HS-27A (cell line): ENCODE results near the gene FURIN.
A peak's percentile ranks its signal among the peaks of the same experiment; 100 is the strongest.
"Not testable (repeated sequence)": the region's sequence is repeated elsewhere in the genome, so short reads cannot be mapped to it uniquely, and the experiment has no call there.

Experiments used
- DNase-seq: peaks from one replicate; pipeline ENCODE4 v3.0.0-alpha.2; 2012; ENCODE audit warnings: low read depth, missing footprints

Gene FURIN

GRCh38 chr15:90883526-90883975 is 15.2 kb downstream of the FURIN start:
- no peak for DNase-seq

- DNase-seq, result no peak
Observed at GRCh38 chr15:90883976-90884718, 15.8 kb downstream of the FURIN start, which contains the start of gene FES. TSS of gene FES (plus strand) at chr15:90884504. CDS start at chr15:90885046, 542 bp downstream.

DNA sequence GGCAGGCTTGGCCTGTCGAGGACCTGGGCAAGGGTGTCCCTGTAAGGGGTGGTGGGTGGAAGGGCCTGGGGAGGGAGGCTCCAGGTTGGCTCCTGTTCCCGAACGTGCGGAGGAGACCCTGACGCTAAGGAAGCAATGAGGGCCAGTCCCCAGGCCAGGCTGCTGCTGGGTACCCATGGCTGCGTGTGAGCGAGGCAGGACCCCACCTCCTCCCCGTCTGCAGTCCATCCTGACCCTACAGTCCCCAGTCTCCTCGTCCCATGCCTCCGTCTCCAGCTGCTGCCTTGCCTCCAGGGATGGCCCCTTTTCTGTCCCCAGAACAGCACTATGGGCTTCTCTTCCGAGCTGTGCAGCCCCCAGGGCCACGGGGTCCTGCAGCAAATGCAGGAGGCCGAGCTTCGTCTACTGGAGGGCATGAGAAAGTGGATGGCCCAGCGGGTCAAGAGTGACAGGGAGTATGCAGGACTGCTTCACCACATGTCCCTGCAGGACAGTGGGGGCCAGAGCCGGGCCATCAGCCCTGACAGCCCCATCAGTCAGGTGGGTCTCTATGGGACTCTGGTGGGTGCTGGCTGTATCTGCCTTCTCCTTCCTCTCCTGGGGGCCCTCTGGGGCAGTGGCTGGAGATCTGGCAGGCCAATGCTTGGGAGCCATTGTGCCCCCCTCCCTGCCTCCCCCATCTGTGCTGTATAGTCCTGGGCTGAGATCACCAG is 16.5 kb downstream of the FURIN start:
- no peak for DNase-seq

GRCh38 chr15:90885432-90886290 is 17.3 kb downstream of the FURIN start:
- DNase-seq, result no peak

- no peak for DNase-seq
Observed at GRCh38 chr15:90886291-90886614, 17.9 kb downstream of the FURIN start.

DNA sequence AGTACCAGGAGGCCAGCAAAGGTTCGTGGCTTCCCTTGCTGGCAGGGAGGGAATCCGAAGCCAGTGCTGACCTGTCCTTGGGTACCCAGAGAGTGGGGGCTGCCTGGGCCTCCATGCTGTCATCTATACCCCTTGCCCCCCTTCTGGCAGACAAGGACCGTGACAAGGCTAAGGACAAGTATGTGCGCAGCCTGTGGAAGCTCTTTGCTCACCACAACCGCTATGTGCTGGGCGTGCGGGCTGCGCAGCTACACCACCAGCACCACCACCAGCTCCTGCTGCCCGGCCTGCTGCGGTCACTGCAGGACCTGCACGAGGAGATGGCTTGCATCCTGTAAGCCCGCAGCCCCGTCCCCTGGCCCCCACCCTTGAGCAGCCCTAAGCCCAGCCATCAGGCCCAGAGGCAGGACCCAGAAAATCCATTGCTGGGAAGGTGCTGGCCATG is 18.7 kb downstream of the FURIN start:
- DNase-seq, result no peak

GRCh38 chr15:90889313-90889730 is 20.9 kb downstream of the FURIN start:
- DNase-seq, result no peak

DNA sequence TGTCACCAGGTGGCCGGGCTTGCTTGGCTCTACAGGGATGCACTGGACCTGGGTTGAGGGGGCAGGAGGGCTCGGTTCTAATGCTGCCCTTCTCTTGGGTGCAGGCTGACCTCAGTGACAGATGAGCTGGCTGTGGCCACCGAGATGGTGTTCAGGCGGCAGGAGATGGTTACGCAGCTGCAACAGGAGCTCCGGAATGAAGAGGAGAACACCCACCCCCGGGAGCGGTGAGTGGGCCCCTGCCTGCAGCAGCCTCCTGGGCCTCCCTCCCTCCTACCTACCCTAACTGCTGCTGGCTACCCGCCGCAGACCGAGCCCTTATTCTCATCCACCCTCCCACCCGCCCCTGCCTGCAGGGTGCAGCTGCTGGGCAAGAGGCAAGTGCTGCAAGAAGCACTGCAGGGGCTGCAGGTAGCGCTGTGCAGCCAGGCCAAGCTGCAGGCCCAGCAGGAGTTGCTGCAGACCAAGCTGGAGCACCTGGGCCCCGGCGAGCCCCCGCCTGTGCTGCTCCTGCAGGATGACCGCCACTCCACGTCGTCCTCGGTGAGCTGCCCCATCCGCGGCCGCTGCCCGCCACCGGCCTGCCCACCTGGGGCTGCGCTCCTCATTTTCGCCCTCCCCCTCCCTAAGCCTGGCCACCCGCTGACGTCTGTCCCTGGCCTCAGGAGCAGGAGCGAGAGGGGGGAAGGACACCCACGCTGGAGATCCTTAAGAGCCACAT is 21.5 kb downstream of the FURIN start:
- DNase-seq, result no peak

DNA sequence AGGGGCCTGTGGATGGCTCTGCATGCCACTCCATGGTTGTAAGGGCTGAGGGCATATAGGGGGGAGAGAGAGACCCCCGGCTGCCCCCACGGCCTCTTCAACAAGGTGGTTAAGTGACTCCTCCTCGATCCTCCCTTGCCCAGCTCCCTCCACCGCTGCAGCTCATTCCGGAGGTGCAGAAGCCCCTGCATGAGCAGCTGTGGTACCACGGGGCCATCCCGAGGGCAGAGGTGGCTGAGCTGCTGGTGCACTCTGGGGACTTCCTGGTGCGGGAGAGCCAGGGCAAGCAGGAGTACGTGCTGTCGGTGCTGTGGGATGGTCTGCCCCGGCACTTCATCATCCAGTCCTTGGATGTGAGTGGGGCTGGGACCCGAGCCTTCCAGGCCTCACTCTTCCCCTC is 22.5 kb downstream of the FURIN start:
- DNase-seq, result no peak

- DNase-seq, result no peak
Observed at GRCh38 chr15:90891346-90891949, 23.1 kb downstream of the FURIN start.

DNA sequence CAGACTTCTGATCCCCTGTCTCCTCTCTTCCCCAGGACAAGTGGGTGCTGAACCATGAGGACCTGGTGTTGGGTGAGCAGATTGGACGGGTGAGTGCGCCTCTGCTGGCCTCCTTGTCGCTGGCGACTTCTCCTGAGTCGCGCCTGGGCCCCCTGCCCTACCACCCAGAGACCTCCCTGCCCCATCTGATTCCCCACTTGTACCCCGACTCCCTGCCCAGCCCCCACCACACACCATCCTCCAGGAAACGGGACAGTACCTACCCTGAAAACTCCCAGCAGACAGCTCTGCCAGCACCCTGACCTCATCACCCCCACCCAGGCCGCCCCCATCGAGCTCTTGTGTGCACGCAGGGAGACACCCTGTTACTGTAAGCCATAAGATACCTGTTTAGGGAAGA is 23.6 kb downstream of the FURIN start:
- DNase-seq, result no peak

DNA sequence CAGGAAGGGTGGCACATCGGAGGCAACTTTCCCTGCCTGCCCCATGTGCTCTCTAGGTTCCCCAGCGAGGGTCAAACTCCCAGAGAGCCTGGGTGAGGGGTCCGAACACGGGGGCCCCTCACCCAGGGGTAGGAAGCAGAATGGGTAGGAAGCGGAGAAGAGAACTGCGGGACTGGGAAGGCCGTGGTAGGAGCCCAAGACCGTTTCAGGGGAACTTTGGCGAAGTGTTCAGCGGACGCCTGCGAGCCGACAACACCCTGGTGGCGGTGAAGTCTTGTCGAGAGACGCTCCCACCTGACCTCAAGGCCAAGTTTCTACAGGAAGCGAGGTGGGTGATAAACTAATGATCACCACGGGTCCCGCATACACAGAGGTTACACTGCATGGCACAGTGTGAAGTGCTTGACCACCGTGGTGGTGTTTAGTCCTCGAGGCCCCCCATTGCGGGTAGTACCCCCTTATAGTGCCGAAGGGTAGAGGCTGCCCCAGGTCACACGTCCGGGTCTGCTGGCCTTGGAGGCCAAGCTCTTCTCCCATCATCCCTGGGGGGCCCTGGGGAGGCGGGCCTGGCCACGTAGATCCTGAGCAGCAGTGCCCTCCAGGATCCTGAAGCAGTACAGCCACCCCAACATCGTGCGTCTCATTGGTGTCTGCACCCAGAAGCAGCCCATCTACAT is 24.2 kb downstream of the FURIN start:
- DNase-seq, result no peak

GRCh38 chr15:90893175-90894090 is 25.0 kb downstream of the FURIN start:
- DNase-seq, result no peak

- no peak for DNase-seq
Observed at GRCh38 chr15:90895571-90896117, 27.3 kb downstream of the FURIN start.

DNA sequence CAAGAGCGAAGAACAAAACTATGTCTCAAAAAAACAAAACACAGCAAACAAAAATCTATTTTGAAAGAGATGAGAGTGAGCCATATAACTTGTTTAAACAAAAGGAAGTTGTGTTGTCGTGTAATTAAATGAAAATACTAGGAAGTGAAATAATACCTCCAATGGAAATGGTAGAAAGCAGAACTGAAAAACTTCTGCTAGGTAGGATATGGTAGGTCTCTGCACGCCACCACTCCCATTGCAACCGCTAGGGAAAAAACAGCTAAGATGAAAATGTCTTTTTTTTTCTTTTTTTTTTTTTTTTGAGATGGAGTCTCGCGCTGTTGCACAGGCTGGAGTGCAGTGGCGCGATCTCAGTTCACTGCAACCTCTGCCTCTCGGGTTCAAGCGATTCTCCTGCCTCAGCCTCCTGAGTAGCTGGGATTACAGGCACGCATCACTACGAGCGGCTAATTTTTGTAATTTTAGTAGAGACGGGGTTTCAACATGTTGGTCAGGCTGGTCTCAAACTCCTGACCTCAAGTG is 28.8 kb downstream of the FURIN start:
- not testable (repeated sequence) for DNase-seq

DNA sequence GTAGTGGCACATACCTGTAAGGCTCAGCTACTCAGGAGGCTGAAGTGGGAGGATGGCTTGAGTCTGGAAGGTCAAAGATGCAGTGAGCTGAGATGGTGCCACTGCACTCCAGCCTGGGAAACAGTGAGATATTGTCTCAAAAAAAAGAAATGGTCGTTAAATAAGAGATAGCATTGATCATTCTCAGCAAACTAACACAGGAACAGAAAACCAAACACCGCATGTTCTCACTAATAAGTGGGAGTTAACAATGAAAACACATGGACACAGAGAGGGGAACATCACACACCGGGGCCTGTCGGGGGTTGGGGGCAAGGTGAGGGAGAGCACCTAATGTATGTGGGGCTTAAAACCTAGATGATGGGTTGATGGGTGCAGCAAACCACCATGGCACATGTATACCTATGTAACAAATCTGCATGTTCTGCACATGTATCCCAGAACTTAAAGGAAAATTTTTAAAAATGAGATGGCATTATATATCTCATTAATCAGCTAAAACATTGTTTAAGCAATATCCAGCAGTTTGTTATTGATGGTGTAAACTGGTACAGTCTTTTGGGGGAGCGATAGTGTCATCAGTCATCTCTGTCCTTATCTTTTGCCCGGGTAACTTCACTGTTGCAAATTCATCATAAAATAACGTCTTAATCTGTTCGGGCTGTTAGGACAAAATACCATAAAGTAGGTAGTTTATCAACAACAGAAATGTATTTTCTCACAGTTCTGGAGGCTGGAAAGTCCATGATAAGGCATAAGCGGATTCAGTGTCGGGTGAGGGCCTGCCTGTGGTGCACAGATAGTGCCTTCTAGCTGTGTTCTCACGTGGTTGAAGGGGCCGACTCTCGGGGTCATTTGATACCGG is 33.0 kb downstream of the FURIN start:
- DNase-seq, result no peak

- peak; percentile 72 for DNase-seq
Observed at GRCh38 chr15:90902040-90902839, 33.9 kb downstream of the FURIN start.
